Upper lobe of left lung (tissue), 6 donors: ENCODE measurements around the gene IMMP1L. TPM values are rescaled to one million over a fixed set of nuclear protein-coding genes. Genes with fewer than 3 reads are reported as not detected.

Source experiments
- ATAC-seq, 2 donors: fragments of 200-7000 bp; cut with Tn5 transposase; one replicate each; pipeline ENCODE4 v1.9.1; 2022; ENCODE audit warnings: mild to moderate bottlenecking in 2 of 2, moderate library complexity in 2 of 2; ENCODE audit not compliant: low FRiP score in 2 of 2
- DNase-seq, 2 donors: peaks; one replicate each; pipeline ENCODE4 v3.0.0-alpha.2; 2019 to 2020
- H3K27ac ChIP-seq, 4 donors: fragments of 200-600 bp; sonication (generic); one replicate each; pipeline ENCODE4 v1.5.1; 2016 to 2019
- H3K27me3 ChIP-seq, 4 donors: fragments of 200-600 bp; sonication (generic); one replicate each; pipeline ENCODE4 v1.5.1; 2017 to 2019
- H3K36me3 ChIP-seq, 4 donors: fragments of 200-600 bp; sonication (generic); one replicate each; pipeline ENCODE4 v1.5.1; 2016 to 2019
- H3K4me1 ChIP-seq, 4 donors: fragments of 200-600 bp; sonication (generic); one replicate each; pipeline ENCODE4 v1.5.1; 2018 to 2019
- H3K4me3 ChIP-seq, 4 donors: fragments of 200-600 bp; sonication (generic); one replicate each; pipeline ENCODE4 v1.5.1; 2017 to 2019; ENCODE audit warnings: mild to moderate bottlenecking in 2 of 4, moderate library complexity in 1 of 4
- H3K9me3 ChIP-seq, 4 donors: fragments of 200-600 bp; sonication (generic); one replicate each; pipeline ENCODE4 v1.5.1; 2018 to 2019
- CTCF ChIP-seq, 6 experiments: fragments of 450-650 bp in 4 of 6; fragments of 200-600 bp in 2 of 6; sonication (generic) in 2 of 6; IDR thresholded peaks; one replicate each; pipeline ENCODE4 v1.5.1; 2016 to 2019; ENCODE audit warnings: antibody characterized with exemption in 6 of 6
- EP300 ChIP-seq, 4 donors: sonication (generic); formaldehyde crosslinking; IDR thresholded peaks; one replicate each; pipeline ENCODE4 v1.5.1; 2017; ENCODE audit warnings: antibody characterized with exemption in 4 of 4, control low read depth in 2 of 4
- POLR2A ChIP-seq, 4 donors: fragments of 450-650 bp; IDR thresholded peaks; one replicate each; pipeline ENCODE4 v1.5.1; 2016 to 2017; ENCODE audit warnings: antibody characterized with exemption in 4 of 4, mild to moderate bottlenecking in 2 of 4
- POLR2AphosphoS5 ChIP-seq, 2 donors: sonication (generic); formaldehyde crosslinking; IDR thresholded peaks; one replicate each; pipeline ENCODE4 v1.5.1; 2017; ENCODE audit warnings: antibody characterized with exemption in 2 of 2
- WGBS, 2 donors: methylation state at CpG; one replicate each; pipeline ENCODE4 v1.1.5; 2017 to 2018; 5-methylcytosine and 5-hydroxymethylcytosine counted together
- total RNA-seq, 6 donors: library from RNA; depleted of rRNA in 4 of 6; stranded (reverse); fragments of >200 nt in 4 of 6; gene quantifications; one replicate each; pipeline versions ENCODE4 v1.1.0 to v1.2.1, GENCODE V29; 2016 to 2021
- donor health status: DM: no; HTN: no; CAD: no; lungs with moderate emphysema.
- donor health status: DM: no; HTN: yes; CAD: no; lungs with severe emphysema.

The IMMP1L gene
- total RNA-seq, 6 donors from 2014 or later, result 2.9 to 38.2 (median 14.2) TPM

DNA sequence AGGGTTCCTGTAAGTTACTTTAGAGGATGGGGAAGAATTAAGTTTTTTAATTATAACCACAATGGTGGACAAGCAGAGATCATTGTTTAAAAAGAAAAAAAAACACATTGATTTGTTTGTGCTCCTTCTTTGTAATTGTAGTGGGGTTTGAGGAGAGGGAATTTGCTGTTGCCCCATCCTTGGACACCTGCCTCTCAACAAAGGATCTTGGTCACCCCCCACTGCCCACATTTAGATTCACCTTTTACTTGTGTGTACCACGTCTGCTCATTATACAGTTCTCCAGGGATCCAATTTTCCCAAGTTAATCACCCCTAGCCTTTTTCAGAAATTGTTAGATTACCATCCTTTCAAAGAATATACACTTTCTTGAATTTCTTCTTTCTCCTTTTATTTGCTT is 86.7 kb downstream of the IMMP1L start:
- no peaks in the 10 kb centered on the region for H3K4me1 ChIP-seq
- no peaks in the 10 kb centered on the region for H3K27me3 ChIP-seq
- 95 to 100% methylated on average over 1 of the region's 1 CpG for WGBS, 2 donors
- no peaks in the 10 kb centered on the region for H3K36me3 ChIP-seq
- no peaks in the 10 kb centered on the region for H3K9me3 ChIP-seq
- no peak overlapping the region for H3K4me3 ChIP-seq
- H3K27ac ChIP-seq, result no peak overlapping the region
- DNase-seq, result no peak
- TF ChIP-seq POLR2AphosphoS5 (IDR thresholded peaks at IDR 0.05), result no peak
- no peak for TF ChIP-seq EP300 (IDR thresholded peaks at IDR 0.05)
- ATAC-seq, result no peak

DNA sequence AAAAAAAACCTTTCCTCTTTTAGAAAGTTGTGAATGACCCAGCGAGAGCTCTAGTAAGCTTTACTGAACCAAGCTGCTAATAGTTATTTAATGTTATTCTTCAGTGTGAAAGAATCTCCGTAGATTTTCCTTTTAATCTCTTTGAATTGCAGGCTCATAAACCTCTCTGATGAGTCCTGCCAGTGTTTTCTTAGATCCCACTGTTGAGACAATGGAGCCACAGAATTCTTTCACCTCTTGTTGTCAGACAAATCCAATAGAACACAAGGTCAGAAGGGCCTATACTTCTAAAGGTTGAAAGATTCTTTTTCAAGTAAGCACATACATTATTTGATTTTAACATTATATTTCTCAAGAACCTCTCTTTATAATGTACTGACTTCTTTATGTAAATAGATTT is 87.6 kb downstream of the IMMP1L start:
- no peaks in the 10 kb centered on the region for H3K4me1 ChIP-seq
- no peaks in the 10 kb centered on the region for H3K36me3 ChIP-seq

GRCh38 chr11:31419669-31420068 is 89.8 kb downstream of the IMMP1L start:
- Histone ChIP-seq H3K4me3 (no peak overlapping the region), H3K27me3 (no peaks in the 10 kb centered on the region), H3K36me3 (no peaks in the 10 kb centered on the region), H3K4me1 (no peaks in the 10 kb centered on the region), H3K27ac (no peak overlapping the region), H3K9me3 (no peaks in the 10 kb centered on the region)
- no peak for TF ChIP-seq POLR2A (IDR thresholded peaks at IDR 0.05)
- no peak for TF ChIP-seq POLR2AphosphoS5 (IDR thresholded peaks at IDR 0.05)
- no peak for TF ChIP-seq CTCF (IDR thresholded peaks at IDR 0.05)
- TF ChIP-seq EP300 (IDR thresholded peaks at IDR 0.05), result no peak
- 70 to 86% methylated on average over 1 of the region's 1 CpG for WGBS, 2 donors
- no peak for DNase-seq
- no peak for ATAC-seq

More for the DNA sequence above, 87.6 kb downstream of the IMMP1L start:
- no peak overlapping the region for H3K4me3 ChIP-seq
- TF ChIP-seq EP300 (IDR thresholded peaks at IDR 0.05), result no peak
- TF ChIP-seq POLR2AphosphoS5 (IDR thresholded peaks at IDR 0.05), result no peak
- TF ChIP-seq POLR2A (IDR thresholded peaks at IDR 0.05), result no peak
- TF ChIP-seq CTCF (IDR thresholded peaks at IDR 0.05), result no peak
- no peak for ATAC-seq
- no peak overlapping the region for H3K27ac ChIP-seq
- no peak for DNase-seq
- H3K27me3 ChIP-seq, result no peaks in the 10 kb centered on the region
- no peaks in the 10 kb centered on the region for H3K9me3 ChIP-seq
- whole genome bisulfite sequencing, 2 donors, result 78 to 80% methylated on average over 2 of the region's 2 CpGs

DNA sequence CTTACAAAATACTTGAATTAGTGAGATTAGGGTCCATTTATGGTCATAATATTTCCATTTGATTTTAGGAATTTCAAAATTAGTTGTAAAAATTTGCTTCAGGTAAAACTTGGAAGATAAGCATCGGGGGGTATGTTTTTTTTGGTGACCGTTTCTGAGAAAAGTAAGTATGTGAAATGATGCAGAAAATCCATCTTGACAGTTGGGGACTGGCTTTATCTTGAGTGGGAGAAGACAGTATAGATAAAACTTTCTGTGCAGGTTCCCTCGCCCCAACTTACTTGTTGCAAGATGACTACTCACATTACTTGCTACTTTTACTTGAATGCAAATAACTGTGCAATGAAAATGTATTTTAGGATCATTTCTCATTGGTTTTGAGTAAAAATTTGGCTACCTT is 90.3 kb downstream of the IMMP1L start:
- Histone ChIP-seq H3K27ac (no peak overlapping the region), H3K4me1 (no peaks in the 10 kb centered on the region), H3K27me3 (no peaks in the 10 kb centered on the region), H3K36me3 (no peaks in the 10 kb centered on the region), H3K9me3 (no peaks in the 10 kb centered on the region), H3K4me3 (no peak overlapping the region)
- ATAC-seq (no peak), DNase-seq (no peak)
- TF ChIP-seq POLR2A (IDR thresholded peaks at IDR 0.05), result no peak
- TF ChIP-seq CTCF (IDR thresholded peaks at IDR 0.05), result no peak
- TF ChIP-seq POLR2AphosphoS5 (IDR thresholded peaks at IDR 0.05), result no peak
- TF ChIP-seq EP300 (IDR thresholded peaks at IDR 0.05), result no peak
- WGBS, 2 donors, result 87 to 93% methylated on average over 3 of the region's 3 CpGs

DNA sequence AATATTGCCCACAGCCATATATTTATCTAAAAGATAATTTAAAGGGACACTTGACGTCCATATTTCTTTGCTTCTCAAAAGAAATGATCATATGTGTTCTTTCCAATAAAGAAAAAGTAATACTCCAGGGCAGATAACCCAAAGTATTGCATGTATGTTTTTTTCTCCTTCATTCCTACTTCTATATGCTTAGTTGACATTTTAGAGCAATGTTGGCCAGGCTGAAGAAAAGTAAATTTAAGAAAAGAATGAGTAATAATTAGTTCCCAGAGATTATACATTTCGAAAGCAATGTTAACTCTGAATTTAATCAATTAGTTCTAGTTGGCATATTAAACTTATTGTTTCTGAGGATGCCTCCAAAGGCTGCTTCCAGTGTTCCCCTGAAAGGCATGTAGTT is 91.6 kb downstream of the IMMP1L start:
- ATAC-seq (no peak), DNase-seq (no peak)
- H3K27me3 ChIP-seq, result no peaks in the 10 kb centered on the region
- no peaks in the 10 kb centered on the region for H3K9me3 ChIP-seq
- WGBS, 2 donors, result 92 to 100% methylated on average over 2 of the region's 2 CpGs
- H3K27ac ChIP-seq, result no peak overlapping the region
- H3K4me3 ChIP-seq, result no peak overlapping the region
- H3K36me3 ChIP-seq, result no peaks in the 10 kb centered on the region
- no peak for TF ChIP-seq EP300 (IDR thresholded peaks at IDR 0.05)
- TF ChIP-seq CTCF (IDR thresholded peaks at IDR 0.05), result no peak
- TF ChIP-seq POLR2A (IDR thresholded peaks at IDR 0.05), result no peak
- TF ChIP-seq POLR2AphosphoS5 (IDR thresholded peaks at IDR 0.05), result no peak
- no peaks in the 10 kb centered on the region for H3K4me1 ChIP-seq
